Neuronal stem cell (in vitro differentiated cells): Measurements from ENCODE around the gene KAZN.

ENCODE experiments used
- DNase-seq: peaks from one replicate; pipeline ENCODE4 v3.0.0-alpha.2; 2013; ENCODE audit warnings: low spot score
- H2AFZ ChIP-seq: one replicate; pipeline ENCODE4 v1.6.1; 2013; ENCODE audit warnings: mild to moderate bottlenecking, low read length, inconsistent platforms
- H2AK5ac ChIP-seq: 2 replicates; pipeline ENCODE4 v1.6.1; 2013; ENCODE audit warnings: low read depth, mild to moderate bottlenecking, inconsistent platforms, low read length, moderate library complexity, mixed read lengths
- H2BK120ac ChIP-seq: 2 replicates; pipeline ENCODE4 v1.6.1; 2013; ENCODE audit warnings: low read depth, mild to moderate bottlenecking, inconsistent platforms, low read length, moderate library complexity, mixed read lengths
- H2BK12ac ChIP-seq: one replicate; pipeline ENCODE4 v1.6.1; 2013; ENCODE audit warnings: low read length, inconsistent platforms
- H2BK15ac ChIP-seq: 2 replicates; pipeline ENCODE4 v1.6.1; 2013; ENCODE audit warnings: mild to moderate bottlenecking, low read length, inconsistent platforms, mixed read lengths
- H2BK5ac ChIP-seq: one replicate; pipeline ENCODE4 v1.6.1; 2013; ENCODE audit warnings: inconsistent platforms, mild to moderate bottlenecking, low read length, moderate library complexity
- H3K14ac ChIP-seq: one replicate; pipeline ENCODE4 v1.6.1; 2013; ENCODE audit warnings: low read length, inconsistent platforms
- H3K18ac ChIP-seq: 2 replicates; pipeline ENCODE4 v1.6.1; 2013; ENCODE audit warnings: low read length, inconsistent platforms
- H3K23ac ChIP-seq: 2 replicates; pipeline ENCODE4 v1.6.1; 2013; ENCODE audit warnings: low read depth, mild to moderate bottlenecking, mixed read lengths, low read length, inconsistent platforms; ENCODE audit not compliant: poor library complexity
- H3K27ac ChIP-seq: replicated peaks from 3 replicates; pipeline ENCODE4 v1.5.1; 2013; ENCODE audit warnings: low read length, inconsistent platforms
- H3K27me3 ChIP-seq, 3 experiments: 2 replicates each; pipeline ENCODE4 v1.6.1; 2013; ENCODE audit warnings: low read length in 3 of 3, mild to moderate bottlenecking in 2 of 3, inconsistent platforms in 1 of 3, low read depth in 1 of 3, mixed read lengths in 1 of 3, moderate library complexity in 1 of 3; ENCODE audit not compliant: control insufficient read depth in 3 of 3, insufficient read depth in 3 of 3
- H3K36me3 ChIP-seq, 2 donors: replicated peaks in 1 of 2; 2 replicates each; pipeline ENCODE4 v1.6.1; 2013; ENCODE audit warnings: low read length in 2 of 2; ENCODE audit not compliant: control insufficient read depth in 2 of 2, insufficient read depth in 2 of 2
- H3K4ac ChIP-seq: 2 replicates; pipeline ENCODE4 v1.6.1; 2013; ENCODE audit warnings: inconsistent platforms, mild to moderate bottlenecking, low read length, moderate library complexity
- H3K4me1 ChIP-seq, 2 donors: 1 replicate in 1 of 2; 2 replicates in 1 of 2; pipeline ENCODE4 v1.6.1; 2013; ENCODE audit warnings: low read length in 2 of 2, low read depth in 1 of 2; ENCODE audit not compliant: control insufficient read depth in 2 of 2, insufficient read depth in 1 of 2
- H3K4me2 ChIP-seq: one replicate; pipeline ENCODE4 v1.6.1; 2013; ENCODE audit warnings: mild to moderate bottlenecking, low read length, inconsistent platforms; ENCODE audit not compliant: insufficient read depth, poor library complexity, severe bottlenecking
- H3K4me3 ChIP-seq, 2 donors: 2 replicates each; pipeline ENCODE4 v1.5.1; 2013; ENCODE audit warnings: low read length in 2 of 2, mild to moderate bottlenecking in 2 of 2, inconsistent platforms in 1 of 2, moderate library complexity in 1 of 2
- H3K79me1 ChIP-seq: one replicate; pipeline ENCODE4 v1.6.1; 2013; ENCODE audit warnings: low read depth, mild to moderate bottlenecking, inconsistent platforms, low read length, moderate library complexity
- H3K9ac ChIP-seq: one replicate; pipeline ENCODE4 v1.6.1; 2013; ENCODE audit warnings: mild to moderate bottlenecking, low read depth, low read length, inconsistent platforms; ENCODE audit not compliant: poor library complexity
- H3K9me3 ChIP-seq, 2 donors: replicated peaks in 1 of 2; 2 replicates each; pipeline versions ENCODE3 to v1.6.1; 2013; ENCODE audit warnings: low read length in 2 of 2, mild to moderate bottlenecking in 2 of 2, inconsistent platforms in 1 of 2, low read depth in 1 of 2, mixed read lengths in 1 of 2, moderate library complexity in 1 of 2; ENCODE audit not compliant: control insufficient read depth in 2 of 2, insufficient read depth in 1 of 2
- H4K8ac ChIP-seq: one replicate; pipeline ENCODE4 v1.6.1; 2013; ENCODE audit warnings: low read depth, mild to moderate bottlenecking, inconsistent platforms, low read length, moderate library complexity
- H4K91ac ChIP-seq: one replicate; pipeline ENCODE4 v1.6.1; 2013; ENCODE audit warnings: low read length, low read depth, mild to moderate bottlenecking, inconsistent platforms; ENCODE audit not compliant: poor library complexity
- WGBS, 2 donors: extraction: QIAGEN DNeasy Blood & Tissue Kit; methylation state at CpG; one replicate each; pipeline ENCODE4 v1.1.7; 2013; ENCODE audit warnings: missing lambda C conversion rate in 2 of 2, mixed read lengths in 1 of 2; ENCODE audit not compliant: insufficient read length in 2 of 2, insufficient replicate concordance in 1 of 2; ENCODE audit errors: extremely low coverage in 2 of 2; 5-methylcytosine and 5-hydroxymethylcytosine counted together

Gene KAZN

DNA sequence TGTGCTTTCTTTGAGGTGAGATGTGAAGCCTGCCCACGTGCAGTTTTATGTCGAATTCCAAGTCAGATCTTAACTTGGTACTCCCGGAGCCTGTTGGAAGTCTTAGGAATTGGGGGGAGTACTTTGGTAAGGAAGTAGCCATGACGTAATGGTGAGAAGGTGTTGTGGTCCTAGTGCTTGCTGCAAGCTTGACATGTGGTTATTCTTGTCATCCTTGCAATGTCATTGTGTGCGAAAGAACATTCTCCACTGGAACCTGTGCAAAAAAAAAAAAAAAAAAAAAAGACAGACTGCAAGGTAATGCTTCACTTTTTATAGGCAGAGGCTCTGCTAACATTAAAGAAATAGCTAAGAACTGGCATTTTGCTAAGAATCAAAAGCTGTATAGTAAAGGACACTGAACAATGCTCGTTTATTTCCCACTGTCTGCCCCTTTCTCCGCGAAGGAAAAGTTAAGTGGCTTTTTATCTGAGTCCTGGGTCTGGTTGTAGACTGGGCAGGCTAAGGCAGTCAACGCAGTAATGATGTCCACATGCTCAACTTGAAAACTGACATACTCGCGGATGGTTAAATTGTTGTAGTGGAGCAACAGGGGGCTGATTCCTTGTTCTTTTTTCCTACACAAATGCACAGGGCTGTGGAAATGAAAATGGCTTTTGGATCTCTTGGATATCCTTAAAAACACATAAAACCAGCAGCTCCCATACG lies 2.1 kb downstream of the KAZN start:
- Histone ChIP-seq H3K9me3 (no peaks in the 10 kb centered on the region), H3K79me1 (no peaks in the 10 kb centered on the region), H3K14ac (no peak overlapping the region), H2BK5ac (no peak overlapping the region), H2BK12ac (no peak overlapping the region), H3K4me1 (peaks cover 37 to 47% of the 10 kb centered on the region in 2 donors), H2AK5ac (no peak overlapping the region), H3K23ac (no peak overlapping the region), H2BK120ac (no peak overlapping the region), H2AFZ (no peak overlapping the region), H3K9ac (no peak overlapping the region), H3K4me2 (no peak overlapping the region), H3K27ac (no peak overlapping the region), H4K91ac (no peak overlapping the region), H3K27me3 (no peaks in the 10 kb centered on the region), H3K4ac (no peak overlapping the region), H3K18ac (no peak overlapping the region), H3K36me3 (peaks cover 0 to 31% of the 10 kb centered on the region in 2 donors), H4K8ac (no peak overlapping the region), H2BK15ac (no peak overlapping the region), H3K4me3 (peak overlapping the region; percentile 36 to 61)
- no peak for DNase-seq
- WGBS, 2 donors = no CpG with 5 or more reads among the region's 12 CpGs

DNA sequence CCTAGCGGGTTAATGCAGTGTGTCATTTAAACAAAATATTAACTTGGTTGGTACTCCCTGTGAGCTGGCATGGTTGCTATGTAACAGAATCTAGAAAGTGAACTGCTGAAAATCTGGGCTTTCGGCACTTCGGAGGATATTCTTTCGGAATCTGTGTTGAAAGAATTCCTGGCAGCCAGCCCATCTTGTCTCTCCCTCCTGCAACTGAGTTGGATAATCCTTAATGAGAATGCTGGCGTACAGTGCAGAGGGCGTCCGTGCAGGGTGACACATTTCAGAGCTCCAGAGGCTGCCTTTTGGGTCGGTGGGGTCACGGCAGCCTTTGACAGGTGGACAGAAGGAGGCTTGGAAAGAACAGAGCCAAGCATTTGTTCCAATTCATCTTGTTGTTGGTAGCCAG lies 3.7 kb downstream of the KAZN start:
- Histone ChIP-seq H3K9me3 (no peaks in the 10 kb centered on the region), H3K18ac (no peak overlapping the region), H3K23ac (no peak overlapping the region), H2AK5ac (no peak overlapping the region), H3K79me1 (no peaks in the 10 kb centered on the region), H3K4me1 (peaks cover 35 to 51% of the 10 kb centered on the region in 2 donors), H3K4me3 (peak overlapping the region in 1 of 2 donors; percentile 61), H2BK120ac (no peak overlapping the region), H2BK15ac (no peak overlapping the region), H2AFZ (no peak overlapping the region), H3K27me3 (no peaks in the 10 kb centered on the region), H3K4ac (no peak overlapping the region), H4K91ac (no peak overlapping the region), H2BK12ac (no peak overlapping the region), H3K27ac (peak overlapping the region; percentile 37), H3K9ac (no peak overlapping the region), H2BK5ac (no peak overlapping the region), H3K4me2 (peak overlapping the region; percentile 35), H4K8ac (no peak overlapping the region), H3K14ac (no peak overlapping the region), H3K36me3 (peaks cover 0 to 47% of the 10 kb centered on the region in 2 donors)
- no CpG with 5 or more reads among the region's 9 CpGs for WGBS, 2 donors
- DNase-seq = no peak

DNA sequence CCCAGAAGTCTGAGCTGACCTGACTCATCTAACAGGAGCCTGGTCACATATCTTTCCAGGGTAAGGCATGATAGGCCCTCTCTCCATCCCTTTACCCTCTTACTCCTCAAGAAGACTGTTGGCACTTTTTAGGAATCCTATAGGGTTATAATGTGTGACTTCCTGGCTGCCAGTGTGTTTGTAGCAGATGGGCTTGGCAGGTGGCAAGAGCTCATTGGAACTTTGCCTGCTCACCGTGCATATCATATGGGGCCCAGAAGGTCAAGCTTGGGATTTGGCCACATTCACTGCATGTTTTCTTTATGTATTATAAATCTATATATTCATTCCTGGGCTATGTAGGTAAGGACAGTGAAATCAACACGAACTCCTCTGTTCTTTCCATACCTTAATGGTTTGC lies 5.2 kb downstream of the KAZN start:
- H2BK5ac ChIP-seq = no peak overlapping the region
- no peak overlapping the region for H3K9ac ChIP-seq
- H2BK120ac ChIP-seq = no peak overlapping the region
- H3K4me3 ChIP-seq = no peak overlapping the region
- peaks cover 0 to 5% of the 10 kb centered on the region in 2 donors for H3K9me3 ChIP-seq
- H3K4ac ChIP-seq = no peak overlapping the region
- H3K4me1 ChIP-seq = peaks cover 30 to 46% of the 10 kb centered on the region in 2 donors
- no peak overlapping the region for H2BK15ac ChIP-seq
- no CpG with 5 or more reads among the region's 2 CpGs for WGBS, 2 donors
- peaks cover 0 to 62% of the 10 kb centered on the region in 2 donors for H3K36me3 ChIP-seq
- H3K18ac ChIP-seq = no peak overlapping the region
- no peak overlapping the region for H4K91ac ChIP-seq
- DNase-seq = no peak
- H3K27ac ChIP-seq = no peak overlapping the region
- H3K14ac ChIP-seq = no peak overlapping the region
- H2AK5ac ChIP-seq = no peak overlapping the region
- no peaks in the 10 kb centered on the region for H3K79me1 ChIP-seq
- H3K23ac ChIP-seq = no peak overlapping the region
- H2BK12ac ChIP-seq = no peak overlapping the region
- no peak overlapping the region for H2AFZ ChIP-seq
- H3K4me2 ChIP-seq = no peak overlapping the region
- no peak overlapping the region for H4K8ac ChIP-seq
- no peaks in the 10 kb centered on the region for H3K27me3 ChIP-seq

DNA sequence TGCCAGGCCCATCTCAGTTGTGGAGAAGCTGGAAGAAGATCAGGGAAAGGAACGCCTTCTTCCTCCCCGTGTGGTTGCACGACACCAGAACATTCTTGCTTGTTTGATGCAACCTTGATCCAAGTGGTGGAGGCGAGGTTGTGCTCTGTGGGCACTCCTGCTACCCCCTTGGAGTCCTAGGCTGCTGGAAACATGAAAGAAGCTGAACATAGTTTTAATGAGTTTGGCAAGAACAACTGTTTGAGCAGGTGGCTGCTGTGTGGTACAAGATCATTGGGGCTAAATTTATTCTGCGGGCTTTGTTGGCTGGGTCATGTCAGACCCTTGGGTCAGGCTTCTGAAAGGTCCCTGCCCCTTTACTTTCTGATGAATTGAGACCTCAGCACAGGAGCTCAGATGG lies 5.9 kb downstream of the KAZN start:
- Histone ChIP-seq H3K79me1 (no peaks in the 10 kb centered on the region), H3K14ac (no peak overlapping the region), H3K4me3 (no peak overlapping the region), H2BK120ac (no peak overlapping the region), H3K4me1 (peaks cover 30 to 46% of the 10 kb centered on the region in 2 donors), H2BK12ac (no peak overlapping the region), H3K18ac (peak overlapping the region; percentile 25), H3K27ac (no peak overlapping the region), H4K91ac (no peak overlapping the region), H2BK15ac (no peak overlapping the region), H2BK5ac (no peak overlapping the region), H3K36me3 (peaks cover 0 to 70% of the 10 kb centered on the region in 2 donors), H3K4me2 (no peak overlapping the region), H2AK5ac (no peak overlapping the region), H3K9ac (no peak overlapping the region), H2AFZ (no peak overlapping the region), H3K27me3 (no peaks in the 10 kb centered on the region), H3K23ac (no peak overlapping the region), H4K8ac (no peak overlapping the region), H3K9me3 (peaks cover 0 to 10% of the 10 kb centered on the region in 2 donors), H3K4ac (no peak overlapping the region)
- no peak for DNase-seq
- no CpG with 5 or more reads among the region's 5 CpGs for WGBS, 2 donors
